H1 (cell line): ENCODE data around the gene GALP.

Experiments used
- CBX5 ChIP-seq: fragments of 300-800, 300-1000 bp; sonication (generic); IDR thresholded peaks from 2 replicates; pipeline ENCODE4 v1.7.1; 2016; ENCODE audit warnings: antibody characterized with exemption, low read length, low read depth
- CTCF ChIP-seq, 3 experiments: IDR thresholded peaks; 1 replicate in 2 of 3; 2 replicates in 1 of 3; pipeline versions ENCODE4 v1.5.1 to v1.6.1; 2011; ENCODE audit warnings: low read length in 3 of 3, mild to moderate bottlenecking in 3 of 3, inconsistent platforms in 2 of 3, low read depth in 1 of 3, moderate library complexity in 1 of 3; ENCODE audit not compliant: insufficient read depth in 1 of 3; ENCODE audit errors: control extremely low read depth in 1 of 3
- EP300 ChIP-seq, 2 experiments: IDR thresholded peaks; 1 replicate in 1 of 2; 2 replicates in 1 of 2; pipeline ENCODE4 v1.6.1; 2011 to 2012; ENCODE audit warnings: low read depth in 2 of 2, low read length in 2 of 2, mild to moderate bottlenecking in 2 of 2, borderline replicate concordance in 1 of 2, inconsistent platforms in 1 of 2, moderate library complexity in 1 of 2
- EZH2 ChIP-seq: fragments of 200-600 bp; sonication (generic); IDR thresholded peaks from 2 replicates; pipeline ENCODE4 v1.7.1; 2012; ENCODE audit warnings: low read depth, mild to moderate bottlenecking, moderate library complexity, low read length, inconsistent platforms; ENCODE audit not compliant: severe bottlenecking
- GABPA ChIP-seq: IDR thresholded peaks from 2 replicates; pipeline ENCODE4 v1.6.1; 2011; ENCODE audit warnings: mild to moderate bottlenecking, low read length, moderate library complexity, borderline replicate concordance; ENCODE audit not compliant: insufficient read depth
- JUND ChIP-seq: IDR thresholded peaks from 2 replicates; pipeline ENCODE4 v1.6.1; 2011; ENCODE audit warnings: mild to moderate bottlenecking, improper control_type of control experiment, low read length
- POLR2A ChIP-seq, 2 experiments: IDR thresholded peaks; 1 replicate in 1 of 2; 2 replicates in 1 of 2; pipeline ENCODE4 v1.6.1; 2011; ENCODE audit warnings: low read depth in 2 of 2, low read length in 2 of 2, mild to moderate bottlenecking in 2 of 2; ENCODE audit errors: control extremely low read depth in 1 of 2
- RAD21 ChIP-seq, 2 experiments: IDR thresholded peaks in 1 of 2; conservative IDR thresholded peaks in 1 of 2; 2 replicates each; pipeline ENCODE4 v1.6.1; 2011; ENCODE audit warnings: low read depth in 2 of 2, low read length in 2 of 2, improper control_type of control experiment in 1 of 2, inconsistent platforms in 1 of 2, mild to moderate bottlenecking in 1 of 2, moderate library complexity in 1 of 2
- SP1 ChIP-seq: IDR thresholded peaks from 2 replicates; pipeline ENCODE4 v1.6.1; 2011; ENCODE audit warnings: low read depth, low read length
- SRF ChIP-seq: IDR thresholded peaks from 2 replicates; pipeline ENCODE4 v1.6.1; 2011; ENCODE audit warnings: mild to moderate bottlenecking, low read depth, low read length, moderate library complexity
- TF ChIP-seq, protein P1 (sequence below): IDR thresholded peaks from 2 replicates; pipeline ENCODE4 v1.6.1; 2012; ENCODE audit warnings: inconsistent platforms

- TF ChIP-seq GABPA (no peak), POLR2A (IDR thresholded peaks at IDR 0.05; ENCODE audit: control extremely low read depth in 1 of 2, low read depth in 2 of 2, low read length in 2 of 2) (no peak), SP1 (no peak), CTCF (IDR thresholded peaks at IDR 0.05; ENCODE audit: control extremely low read depth in 1 of 3, insufficient read depth in 1 of 3, low read depth in 1 of 3, low read length in 3 of 3) (no peak), JUND (no peak), CBX5 (no peak), SRF (no peak), EP300 (IDR thresholded peaks at IDR 0.05; ENCODE audit: borderline replicate concordance in 1 of 2, low read depth in 2 of 2, low read length in 2 of 2) (no peak), RAD21 (IDR thresholded peaks at IDR 0.05 in 1 of 2, conservative IDR thresholded peaks at IDR 0.05 in 1 of 2; ENCODE audit: low read depth in 2 of 2, low read length in 2 of 2) (no peak), EZH2 (no peak)
- TF ChIP-seq, protein P1, sequence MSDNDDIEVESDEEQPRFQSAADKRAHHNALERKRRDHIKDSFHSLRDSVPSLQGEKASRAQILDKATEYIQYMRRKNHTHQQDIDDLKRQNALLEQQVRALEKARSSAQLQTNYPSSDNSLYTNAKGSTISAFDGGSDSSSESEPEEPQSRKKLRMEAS = no peak
These were observed 38.4 kb upstream of the GALP start for GRCh38 chr19:56137405-56137804.
